Parathyroid adenoma (tissue), 2 donors: ENCODE results near the gene EHD2.
"Not testable (repeated sequence)": the region's sequence is repeated elsewhere in the genome, so short reads cannot be mapped to it uniquely, and the experiment has no call there.

ENCODE experiments used
- H2AFZ ChIP-seq: fragments of 300-600 bp; sonication (generic); one replicate; pipeline ENCODE4 v1.7.0; 2017; ENCODE audit warnings: antibody characterized with exemption, mild to moderate bottlenecking
- H3K27ac ChIP-seq: fragments of 300-600 bp; sonication (generic); one replicate; pipeline ENCODE4 v1.7.0; 2017
- H3K27me3 ChIP-seq: fragments of 300-600 bp; sonication (generic); one replicate; pipeline ENCODE4 v1.7.0; 2017; ENCODE audit warnings: low read length; ENCODE audit not compliant: control insufficient read depth, insufficient read depth
- H3K36me3 ChIP-seq: fragments of 300-600 bp; sonication (generic); one replicate; pipeline ENCODE4 v1.7.0; 2017; ENCODE audit warnings: low read length; ENCODE audit not compliant: control insufficient read depth, insufficient read depth
- H3K4me1 ChIP-seq: fragments of 300-600 bp; sonication (generic); one replicate; pipeline ENCODE4 v1.7.0; 2017; ENCODE audit warnings: control low read depth
- H3K4me2 ChIP-seq: fragments of 300-600 bp; sonication (generic); one replicate; pipeline ENCODE4 v1.7.0; 2017; ENCODE audit warnings: low read length
- H3K4me3 ChIP-seq: fragments of 300-600 bp; sonication (generic); one replicate; pipeline ENCODE4 v1.7.0; 2017; ENCODE audit warnings: low read depth, low read length
- H3K79me2 ChIP-seq: fragments of 300-600 bp; sonication (generic); one replicate; pipeline ENCODE4 v1.7.0; 2017; ENCODE audit warnings: control low read depth
- H3K9ac ChIP-seq: fragments of 300-600 bp; sonication (generic); one replicate; pipeline ENCODE4 v1.7.0; 2017; ENCODE audit warnings: mild to moderate bottlenecking
- H3K9me3 ChIP-seq: fragments of 300-600 bp; sonication (generic); one replicate; pipeline ENCODE4 v1.7.0; 2017; ENCODE audit warnings: low read length; ENCODE audit not compliant: control insufficient read depth
- CTCF ChIP-seq: fragments of 300-600 bp; sonication (generic); IDR thresholded peaks from one replicate; pipeline ENCODE4 v1.7.0; 2017; ENCODE audit warnings: antibody characterized with exemption, mild to moderate bottlenecking
- donor health status: primary hyperparathyroidism.

The EHD2 gene

GRCh38 chr19:47713046-47714021, at the start of gene EHD2:
TSS of gene EHD2 (plus strand) at chr19:47713422. CDS start at chr19:47716613, 3,191 bp downstream.
- Histone ChIP-seq H3K4me2 (peak within 1 kb of the TSS; percentile 22), H3K36me3 (no peaks in the 10 kb centered on the region), H3K4me3 (no peak within 1 kb of the TSS), H3K4me1 (no peaks in the 10 kb centered on the region), H2AFZ (peak within 1 kb of the TSS; percentile 74), H3K27ac (no peak within 1 kb of the TSS), H3K9me3 (no peaks in the 10 kb centered on the region), H3K27me3 (no peaks in the 10 kb centered on the region), H3K79me2 (no peaks in the 10 kb centered on the region), H3K9ac (no peak within 1 kb of the TSS)
- TF ChIP-seq CTCF = peak; percentile 84

- peak overlapping the region; percentile 32 for H3K4me2 ChIP-seq
- peak overlapping the region; percentile 6 for H3K27ac ChIP-seq
- peaks cover 15% of the 10 kb centered on the region for H3K4me1 ChIP-seq
- no peak overlapping the region for H3K4me3 ChIP-seq
- peaks cover 69% of the 10 kb centered on the region for H3K79me2 ChIP-seq
- no peak for TF ChIP-seq CTCF
- no peaks in the 10 kb centered on the region for H3K36me3 ChIP-seq
- H3K9ac ChIP-seq = no peak overlapping the region
- no peaks in the 10 kb centered on the region for H3K27me3 ChIP-seq
- no peaks in the 10 kb centered on the region for H3K9me3 ChIP-seq
- no peak overlapping the region for H2AFZ ChIP-seq
Measured at GRCh38 chr19:47663435-47663910, 49.7 kb upstream of the EHD2 start.

GRCh38 chr19:47663911-47664771, 49.1 kb upstream of the EHD2 start:
- no peak overlapping the region for H2AFZ ChIP-seq
- H3K9me3 ChIP-seq = no peaks in the 10 kb centered on the region
- H3K4me2 ChIP-seq = peak overlapping the region; percentile 43
- no peak overlapping the region for H3K9ac ChIP-seq
- no peaks in the 10 kb centered on the region for H3K27me3 ChIP-seq
- H3K36me3 ChIP-seq = no peaks in the 10 kb centered on the region
- H3K4me3 ChIP-seq = no peak overlapping the region
- no peak for TF ChIP-seq CTCF
- peak overlapping the region; percentile 49 for H3K27ac ChIP-seq
- peaks cover 15% of the 10 kb centered on the region for H3K4me1 ChIP-seq
- H3K79me2 ChIP-seq = peaks cover 63% of the 10 kb centered on the region

- H3K4me1 ChIP-seq = peaks cover 12% of the 10 kb centered on the region
- H3K9ac ChIP-seq, H2AFZ ChIP-seq, H3K4me2 ChIP-seq, H3K27me3 ChIP-seq, H3K9me3 ChIP-seq, H3K4me3 ChIP-seq, H3K36me3 ChIP-seq, H3K27ac ChIP-seq: not testable (repeated sequence)
- H3K79me2 ChIP-seq = peaks cover 36% of the 10 kb centered on the region
Measured at GRCh38 chr19:47668556-47668955, 44.7 kb upstream of the EHD2 start.

GRCh38 chr19:47670736-47671135, 42.5 kb upstream of the EHD2 start:
- Histone ChIP-seq H2AFZ (no peak overlapping the region), H3K27me3 (no peaks in the 10 kb centered on the region), H3K4me1 (peaks cover 8% of the 10 kb centered on the region), H3K9ac (no peak overlapping the region), H3K79me2 (peaks cover 19% of the 10 kb centered on the region), H3K27ac (no peak overlapping the region), H3K9me3 (no peaks in the 10 kb centered on the region), H3K4me3 (no peak overlapping the region), H3K36me3 (no peaks in the 10 kb centered on the region), H3K4me2 (no peak overlapping the region)
- TF ChIP-seq CTCF = no peak
